ENCODE data around the gene KY. TPM values are rescaled to one million over a fixed set of nuclear protein-coding genes. Genes with fewer than 3 reads are reported as not detected.
"Not testable (repeated sequence)": the region's sequence is repeated elsewhere in the genome, so short reads cannot be mapped to it uniquely, and the experiment has no call there.

Gene KY
- total RNA-seq, 1 donor from 2014 or later, result 12.1 TPM

DNA sequence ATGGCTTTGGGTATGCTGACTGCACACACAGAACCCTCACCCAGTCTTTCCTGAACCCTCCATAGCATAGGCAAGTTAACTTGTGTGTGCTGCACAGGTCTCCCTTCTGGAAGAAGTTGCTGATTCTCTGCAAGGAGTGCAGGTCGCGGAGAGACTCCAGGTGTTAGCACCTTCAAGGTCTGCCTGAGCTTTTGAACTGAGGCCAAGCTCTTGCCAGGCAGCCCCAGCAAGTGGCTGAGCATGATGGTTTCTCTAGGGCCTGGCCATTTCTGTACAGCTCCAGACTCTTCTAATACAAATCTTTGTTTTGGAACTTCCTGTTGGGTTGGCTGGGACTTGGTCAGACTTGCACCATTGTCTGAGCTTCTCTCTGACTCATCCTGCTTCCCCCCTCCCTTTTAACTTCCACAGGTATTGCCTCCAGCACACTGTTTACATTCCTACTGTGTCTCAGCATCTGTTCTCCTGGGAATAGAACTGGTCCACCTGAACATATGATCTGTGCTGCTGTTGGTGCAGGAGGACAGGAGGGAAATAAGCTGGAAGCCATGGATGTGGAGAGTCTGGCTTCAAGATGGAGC is 53.3 kb downstream of the KY start:
- no peak for DNase-seq
- TF ChIP-seq, protein P1, sequence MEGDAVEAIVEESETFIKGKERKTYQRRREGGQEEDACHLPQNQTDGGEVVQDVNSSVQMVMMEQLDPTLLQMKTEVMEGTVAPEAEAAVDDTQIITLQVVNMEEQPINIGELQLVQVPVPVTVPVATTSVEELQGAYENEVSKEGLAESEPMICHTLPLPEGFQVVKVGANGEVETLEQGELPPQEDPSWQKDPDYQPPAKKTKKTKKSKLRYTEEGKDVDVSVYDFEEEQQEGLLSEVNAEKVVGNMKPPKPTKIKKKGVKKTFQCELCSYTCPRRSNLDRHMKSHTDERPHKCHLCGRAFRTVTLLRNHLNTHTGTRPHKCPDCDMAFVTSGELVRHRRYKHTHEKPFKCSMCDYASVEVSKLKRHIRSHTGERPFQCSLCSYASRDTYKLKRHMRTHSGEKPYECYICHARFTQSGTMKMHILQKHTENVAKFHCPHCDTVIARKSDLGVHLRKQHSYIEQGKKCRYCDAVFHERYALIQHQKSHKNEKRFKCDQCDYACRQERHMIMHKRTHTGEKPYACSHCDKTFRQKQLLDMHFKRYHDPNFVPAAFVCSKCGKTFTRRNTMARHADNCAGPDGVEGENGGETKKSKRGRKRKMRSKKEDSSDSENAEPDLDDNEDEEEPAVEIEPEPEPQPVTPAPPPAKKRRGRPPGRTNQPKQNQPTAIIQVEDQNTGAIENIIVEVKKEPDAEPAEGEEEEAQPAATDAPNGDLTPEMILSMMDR (IDR thresholded peaks at IDR 0.05; ENCODE audit: borderline replicate concordance), result no peak
- no peaks in the 10 kb centered on the region for H3K27me3 ChIP-seq (ENCODE audit: low read depth)
- no peak overlapping the region for H3K4me3 ChIP-seq
- H3K36me3 ChIP-seq, result no peaks in the 10 kb centered on the region
- H3K27ac ChIP-seq (replicated peaks), result no peak overlapping the region
- no peaks in the 10 kb centered on the region for H3K9me3 ChIP-seq (replicated peaks)
- intact Hi-C loops (cut with micrococcal nuclease), result no loop called here
- peaks cover 7% of the 10 kb centered on the region for H3K4me1 ChIP-seq

DNA sequence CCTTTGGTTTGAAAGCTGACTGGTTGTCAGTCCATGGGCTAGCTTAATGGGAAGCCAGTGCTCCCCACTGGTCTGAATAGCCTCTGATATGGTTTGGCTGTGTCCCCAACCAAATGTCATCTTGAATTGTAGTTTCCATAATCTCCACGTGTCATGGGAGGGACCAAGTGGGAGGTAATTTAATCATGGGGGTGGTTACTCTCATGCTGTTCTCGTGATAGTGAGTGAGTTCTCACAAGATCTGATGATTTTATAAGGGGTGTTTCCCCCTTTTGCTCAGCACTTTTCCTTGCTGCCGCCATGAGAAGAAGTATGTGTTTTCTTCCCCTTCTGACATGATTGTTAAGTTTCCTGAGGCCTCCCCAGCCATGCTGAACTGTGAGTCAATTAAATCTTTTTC is 55.8 kb downstream of the KY start:
- intact Hi-C loops (cut with micrococcal nuclease); DNase-seq; H3K36me3 ChIP-seq; H3K4me3 ChIP-seq; H3K4me1 ChIP-seq; H3K27ac ChIP-seq (replicated peaks); H3K9me3 ChIP-seq (replicated peaks); H3K27me3 ChIP-seq (ENCODE audit: low read depth): not testable (repeated sequence)

DNA sequence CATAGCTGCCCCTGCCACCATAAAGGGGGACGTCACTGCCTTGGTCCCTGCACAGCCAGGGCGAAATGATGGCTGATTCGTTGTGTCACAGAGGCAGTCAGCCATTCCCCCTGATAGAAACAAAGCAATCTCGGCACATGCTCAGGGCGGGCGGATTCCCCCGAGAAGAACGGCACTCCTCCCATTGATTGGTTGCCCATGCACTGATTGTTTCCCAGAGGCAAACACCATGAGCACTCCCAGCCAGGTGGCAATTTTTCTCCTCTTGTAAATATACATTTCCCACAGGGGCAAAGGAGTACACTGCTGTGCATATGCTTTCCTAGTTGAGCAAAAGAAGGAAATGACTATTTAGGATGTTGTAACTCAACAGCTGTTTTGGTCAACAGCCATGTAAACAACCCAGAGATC is 56.5 kb downstream of the KY start:
- intact Hi-C loops (cut with micrococcal nuclease), result no loop called here
- no peak for DNase-seq
- Histone ChIP-seq H3K4me3 (no peak overlapping the region), H3K27ac (replicated peaks) (no peak overlapping the region), H3K4me1 (no peaks in the 10 kb centered on the region), H3K27me3 (ENCODE audit: low read depth) (no peaks in the 10 kb centered on the region), H3K9me3 (replicated peaks) (no peaks in the 10 kb centered on the region), H3K36me3 (no peaks in the 10 kb centered on the region)
- TF ChIP-seq, protein P1 (IDR thresholded peaks at IDR 0.05; ENCODE audit: borderline replicate concordance), result no peak

DNA sequence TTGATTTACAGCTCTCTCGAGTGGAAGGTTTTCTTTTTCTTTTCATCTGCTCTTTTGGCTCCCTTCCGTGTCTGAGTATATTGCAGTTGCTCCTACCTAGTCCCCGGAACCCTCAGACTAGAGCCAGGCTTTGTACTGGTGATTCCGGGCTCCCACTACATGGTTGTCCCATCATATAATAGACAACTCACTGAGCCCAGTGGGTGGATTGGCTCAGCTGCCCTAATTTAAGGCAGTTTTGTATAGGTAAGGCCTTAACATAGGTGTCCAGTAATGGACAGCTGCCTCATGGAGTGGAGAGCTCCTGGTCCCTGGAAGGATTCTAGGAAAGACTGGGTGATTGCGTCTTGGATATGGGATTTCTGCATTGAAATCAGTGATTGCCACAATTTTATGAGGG is 58.0 kb downstream of the KY start:
- Histone ChIP-seq H3K27ac (replicated peaks) (no peak overlapping the region), H3K4me1 (no peaks in the 10 kb centered on the region), H3K4me3 (no peak overlapping the region), H3K36me3 (no peaks in the 10 kb centered on the region), H3K9me3 (replicated peaks) (no peaks in the 10 kb centered on the region), H3K27me3 (ENCODE audit: low read depth) (no peaks in the 10 kb centered on the region)
- DNase-seq, result no peak
- TF ChIP-seq, protein P1 (IDR thresholded peaks at IDR 0.05; ENCODE audit: borderline replicate concordance), result no peak
- intact Hi-C loops (cut with micrococcal nuclease), result no loop called here

DNA sequence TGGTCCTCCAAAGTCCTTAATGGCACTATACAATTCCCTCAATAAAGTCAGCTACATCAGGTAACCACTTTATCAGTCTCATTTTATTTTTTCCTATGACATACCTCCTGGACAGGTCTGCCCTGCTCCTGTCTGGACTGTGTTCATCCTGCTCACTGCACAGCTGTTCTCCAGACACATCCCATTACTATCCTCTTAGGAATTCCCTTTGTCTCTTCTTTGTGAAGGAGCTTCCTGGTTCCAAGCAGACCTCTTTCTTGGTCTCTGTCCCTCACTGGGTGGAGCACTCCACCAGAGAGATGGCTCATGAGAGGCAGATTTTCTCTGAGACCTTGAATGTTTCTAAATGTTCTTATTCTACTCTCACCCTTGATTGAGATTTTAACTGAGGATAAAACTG is 60.1 kb downstream of the KY start:
- no peak overlapping the region for H3K4me3 ChIP-seq
- H3K27me3 ChIP-seq (ENCODE audit: low read depth), result no peaks in the 10 kb centered on the region
- no peaks in the 10 kb centered on the region for H3K4me1 ChIP-seq
- no peaks in the 10 kb centered on the region for H3K36me3 ChIP-seq
- H3K9me3 ChIP-seq (replicated peaks), result no peaks in the 10 kb centered on the region
- TF ChIP-seq, protein P1 (IDR thresholded peaks at IDR 0.05; ENCODE audit: borderline replicate concordance), result no peak
- intact Hi-C loops (cut with micrococcal nuclease), result no loop called here
- no peak for DNase-seq
- no peak overlapping the region for H3K27ac ChIP-seq (replicated peaks)

DNA sequence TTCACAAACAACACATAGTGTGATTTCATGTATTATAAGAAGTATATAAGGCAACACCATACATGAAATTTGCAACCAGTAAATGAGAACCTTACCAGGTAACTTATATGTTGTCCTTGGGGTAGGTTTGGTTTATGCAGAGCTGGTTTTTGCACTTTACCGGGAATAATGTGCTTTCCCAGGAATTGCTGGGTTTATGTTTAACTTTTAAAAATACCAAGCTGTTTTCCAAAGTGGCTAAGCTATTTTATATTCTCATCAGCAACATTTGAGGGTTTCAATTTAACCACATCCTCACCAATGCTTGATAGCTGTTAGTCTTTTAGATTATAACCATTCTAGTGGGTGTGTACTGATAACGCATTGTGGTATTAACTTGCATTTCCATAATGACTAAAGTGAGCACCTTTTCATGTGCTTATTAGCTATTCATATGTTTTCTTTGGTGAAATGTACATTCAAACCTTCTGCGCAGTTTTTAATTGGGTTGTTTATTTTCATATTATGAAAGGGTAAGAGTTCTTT is 71.6 kb downstream of the KY start:
- Histone ChIP-seq H3K4me3 (no peak overlapping the region), H3K36me3 (no peaks in the 10 kb centered on the region), H3K9me3 (replicated peaks) (peaks cover 15% of the 10 kb centered on the region), H3K27ac (replicated peaks) (no peak overlapping the region), H3K27me3 (ENCODE audit: low read depth) (no peaks in the 10 kb centered on the region), H3K4me1 (no peaks in the 10 kb centered on the region)
- DNase-seq, result no peak
- intact Hi-C loops (cut with micrococcal nuclease), result no loop called here
- TF ChIP-seq, protein P1 (IDR thresholded peaks at IDR 0.05; ENCODE audit: borderline replicate concordance), result no peak

All from left ventricle myocardium inferior (tissue), 1 donor.